Skeletal muscle cell (primary cell): Measurements from ENCODE around the gene PWWP2B.
"Not testable (repeated sequence)": the region's sequence is repeated elsewhere in the genome, so short reads cannot be mapped to it uniquely, and the experiment has no call there.

Experiments used
- DNase-seq: peaks from one replicate; pipeline ENCODE4 v3.0.0-alpha.2; 2010; ENCODE audit warnings: low read depth
- H3K4me3 ChIP-seq: 2 replicates; pipeline ENCODE4 v1.5.1; 2011; ENCODE audit warnings: low read depth, mild to moderate bottlenecking, control low read depth, low read length, moderate library complexity

PWWP2B gene

DNA sequence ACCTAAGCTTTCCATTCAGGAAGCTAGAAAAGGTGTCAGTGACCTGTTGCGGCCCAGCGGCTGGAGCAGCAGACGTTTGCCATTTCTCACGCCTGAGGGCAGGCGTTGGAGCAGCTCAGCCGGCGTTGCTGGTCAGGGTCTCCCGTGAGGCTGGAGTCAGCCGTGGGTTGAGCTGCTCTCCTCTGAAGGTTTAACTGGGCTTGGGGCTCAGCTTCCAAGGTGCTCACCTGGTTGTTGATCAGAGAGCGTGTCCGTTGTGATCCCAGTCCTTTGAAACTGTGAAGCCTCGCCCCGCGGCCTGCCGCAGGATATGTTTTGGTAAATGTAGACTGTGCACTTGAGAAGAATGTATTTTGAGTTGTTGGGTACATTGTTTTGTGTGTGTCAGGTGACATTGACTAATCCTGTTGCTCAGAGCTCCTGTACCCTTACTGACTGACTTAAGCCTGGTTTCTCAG lies 20.6 kb upstream of the PWWP2B start:
- no peak for DNase-seq
- H3K4me3 ChIP-seq: no peak overlapping the region

DNA sequence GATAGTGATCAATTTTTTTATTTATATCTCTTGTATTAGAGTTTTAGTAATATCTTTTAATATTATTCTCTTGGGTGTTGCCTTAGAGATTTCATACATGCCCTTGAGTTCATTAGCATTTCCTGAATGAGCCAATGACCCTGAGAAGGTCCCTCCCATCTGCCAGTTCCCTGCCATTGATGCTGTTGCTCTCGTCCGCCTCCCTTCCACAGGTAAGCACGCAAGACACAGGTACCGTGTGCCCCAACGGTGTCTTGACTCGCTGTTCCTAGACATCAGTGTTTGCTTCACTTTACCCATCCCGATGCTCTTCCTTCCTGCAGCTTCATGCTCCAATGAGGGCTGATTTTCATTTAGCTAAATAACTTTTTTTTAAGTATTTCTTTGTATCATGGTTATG lies 19.7 kb upstream of the PWWP2B start:
- no peak overlapping the region for H3K4me3 ChIP-seq
- DNase-seq: no peak

DNA sequence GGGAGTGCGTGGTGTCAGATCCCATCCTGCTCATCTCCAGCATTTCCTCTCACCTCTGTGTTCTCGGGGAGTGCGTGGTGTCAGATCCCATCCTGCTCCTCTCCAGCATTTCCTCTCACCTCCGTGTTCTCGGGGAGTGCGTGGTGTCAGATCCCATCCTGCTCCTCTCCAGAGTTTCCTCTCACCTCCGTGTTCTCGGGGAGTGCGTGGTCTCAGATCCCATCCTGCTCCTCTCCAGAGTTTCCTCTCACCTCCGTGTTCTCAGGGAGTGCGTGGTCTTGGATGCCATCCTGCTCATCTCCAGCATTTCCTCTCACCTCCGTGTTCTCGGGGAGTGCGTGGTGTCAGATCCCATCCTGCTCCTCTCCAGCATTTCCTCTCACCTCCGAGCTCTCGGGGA lies 18.0 kb upstream of the PWWP2B start:
- not testable (repeated sequence) for DNase-seq, H3K4me3 ChIP-seq

DNA sequence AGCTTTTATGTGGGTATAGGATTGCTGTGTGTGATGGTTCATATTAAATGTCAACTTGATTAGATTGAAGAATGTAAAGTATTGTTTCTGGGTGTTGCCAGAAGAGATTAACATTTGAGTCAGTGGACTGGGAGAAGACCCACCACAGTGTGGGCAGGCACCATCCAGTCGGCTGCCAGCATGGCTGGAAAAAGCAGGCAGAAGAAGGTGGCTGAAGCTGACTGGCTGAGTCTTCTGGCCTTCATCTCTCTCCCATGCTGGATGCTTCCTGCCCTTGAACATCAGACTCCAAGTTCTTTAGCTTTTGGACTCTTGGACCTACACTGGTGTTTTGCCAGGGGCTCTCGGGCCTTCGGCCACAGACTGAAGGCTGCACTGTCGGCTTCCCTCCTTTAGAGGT lies 16.0 kb upstream of the PWWP2B start:
- not testable (repeated sequence) for DNase-seq, H3K4me3 ChIP-seq

DNA sequence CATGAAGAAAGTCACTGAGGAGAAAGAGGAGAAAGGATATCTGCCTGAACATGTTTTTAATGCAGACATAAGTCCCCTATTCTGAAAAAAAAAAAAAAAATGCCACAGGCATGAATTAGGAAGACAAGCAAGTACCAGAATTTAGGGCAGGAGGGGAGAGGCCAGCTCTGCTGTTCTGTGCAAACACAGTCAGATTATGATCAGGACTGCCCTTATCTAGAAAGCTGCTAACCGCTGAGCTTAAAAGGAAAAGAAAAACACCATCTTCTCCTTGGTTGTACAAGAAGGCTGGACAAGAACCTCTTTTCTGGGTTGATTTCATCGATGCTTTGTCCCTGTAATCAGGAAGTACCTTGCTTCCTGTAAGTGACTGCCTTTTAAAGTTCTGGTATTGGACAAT lies 15.3 kb upstream of the PWWP2B start:
- no peak overlapping the region for H3K4me3 ChIP-seq
- no peak for DNase-seq

DNA sequence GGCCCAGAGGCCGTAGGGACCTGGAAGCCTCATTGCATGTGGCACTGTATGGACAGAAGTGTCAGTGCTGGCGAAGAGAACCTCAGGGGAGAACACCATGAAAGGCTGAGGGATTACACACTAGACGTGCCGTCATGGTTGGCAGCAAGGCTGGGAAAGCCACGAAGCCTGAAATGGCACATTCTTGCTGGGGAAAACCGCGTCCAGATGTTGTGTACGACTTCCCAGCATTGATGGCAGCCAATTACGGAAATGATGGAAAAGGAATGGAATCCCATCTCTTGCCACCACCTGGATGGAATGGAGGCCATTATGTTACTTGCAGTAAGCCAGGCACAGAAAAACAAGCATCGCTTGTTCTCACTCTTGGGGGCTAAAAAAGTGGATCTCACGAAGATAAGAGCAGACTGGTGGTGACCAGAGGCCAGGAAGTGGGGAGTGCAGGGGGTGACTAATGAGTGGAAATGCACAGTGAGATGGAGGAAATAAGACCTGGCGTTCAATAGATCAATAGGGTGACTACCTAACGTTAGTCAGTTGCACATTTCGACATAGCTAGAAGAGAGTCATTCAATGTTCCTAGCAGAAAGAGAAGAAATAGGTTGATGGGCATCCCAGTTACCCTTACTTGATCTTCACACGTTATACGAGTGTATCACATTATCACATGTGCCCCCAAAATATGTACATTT lies 14.6 kb upstream of the PWWP2B start:
- H3K4me3 ChIP-seq: no peak overlapping the region
- DNase-seq: no peak

DNA sequence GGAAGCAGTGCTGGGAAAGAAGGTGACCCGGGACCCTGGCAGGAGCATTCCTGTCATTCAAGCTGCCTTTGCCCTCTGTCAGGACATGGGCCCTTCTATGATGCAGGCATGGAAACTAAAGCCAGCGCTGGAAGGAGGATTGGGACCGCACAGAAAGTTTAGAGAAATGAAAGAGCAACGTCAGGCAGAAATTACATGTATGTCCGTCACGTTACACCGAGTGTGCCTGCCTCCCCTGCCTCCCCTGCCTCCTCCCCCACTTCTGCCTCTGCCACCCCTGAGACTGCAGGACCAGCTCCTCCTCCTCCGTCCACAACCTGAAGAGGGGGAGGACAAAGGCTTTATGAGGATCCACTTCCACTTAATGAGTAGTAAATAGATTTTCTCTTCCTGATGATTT lies 13.9 kb upstream of the PWWP2B start:
- DNase-seq: no peak
- H3K4me3 ChIP-seq: no peak overlapping the region

DNA sequence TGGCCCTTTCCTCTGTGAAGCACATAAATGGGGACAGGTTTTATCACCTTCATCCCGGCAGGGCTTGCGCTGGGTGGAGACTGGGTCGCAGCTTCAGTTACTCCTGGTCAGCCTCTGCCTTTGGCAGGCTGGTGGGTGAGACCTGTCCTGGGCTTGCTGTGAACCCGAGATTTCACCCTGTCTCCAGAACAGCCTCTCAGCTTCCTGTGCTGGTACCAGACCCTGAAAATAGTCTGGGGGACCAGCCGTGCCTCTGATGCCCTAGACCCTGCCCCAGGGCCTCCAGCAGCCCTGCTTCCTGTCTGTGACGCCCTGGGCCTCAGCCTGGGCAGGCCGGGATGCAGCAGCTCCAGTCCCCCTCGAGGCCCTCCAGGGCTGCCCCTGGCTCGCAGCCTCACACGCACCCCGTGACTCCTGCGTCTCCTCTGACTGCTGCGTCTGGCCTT lies 13.2 kb upstream of the PWWP2B start:
- H3K4me3 ChIP-seq: no peak overlapping the region
- DNase-seq: no peak

DNA sequence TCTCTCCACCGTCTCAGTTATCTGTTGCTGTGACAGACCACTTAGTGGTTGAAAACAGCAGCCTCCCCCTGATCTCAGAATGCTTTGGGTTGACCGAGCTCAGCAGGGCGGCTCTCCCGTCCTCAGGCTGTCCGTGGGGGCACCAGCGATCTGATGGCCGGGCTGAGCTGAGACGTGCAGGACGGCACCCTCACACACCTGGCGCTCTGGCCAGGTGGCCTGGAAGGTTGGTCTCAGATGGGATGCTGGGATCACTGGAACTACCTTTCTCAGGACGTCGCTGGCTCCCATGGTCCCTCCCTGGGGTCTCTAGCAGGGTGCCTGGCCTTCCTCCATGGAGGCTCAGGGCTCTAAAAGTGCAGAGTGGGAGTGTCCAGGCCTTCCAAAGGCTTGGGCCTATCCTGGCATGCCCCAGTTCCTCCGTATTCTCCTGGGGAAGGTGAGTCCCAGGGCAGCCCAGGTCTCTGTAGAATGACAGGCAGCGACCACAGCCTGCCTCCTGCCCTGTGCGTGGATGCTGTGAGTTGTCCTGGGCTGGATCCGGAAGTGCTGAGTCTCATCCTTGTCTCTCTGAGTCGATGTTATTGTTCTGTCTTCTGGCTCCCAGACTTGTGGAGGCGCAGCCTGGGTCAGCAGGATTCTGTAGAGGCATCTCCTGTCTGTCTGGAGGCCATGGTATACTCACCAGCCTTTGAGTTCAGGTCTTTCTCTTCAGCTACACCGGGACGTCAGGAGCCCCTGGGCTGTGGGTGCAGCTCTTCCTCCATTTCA lies 12.2 kb upstream of the PWWP2B start:
- no peak overlapping the region for H3K4me3 ChIP-seq
- no peak for DNase-seq

DNA sequence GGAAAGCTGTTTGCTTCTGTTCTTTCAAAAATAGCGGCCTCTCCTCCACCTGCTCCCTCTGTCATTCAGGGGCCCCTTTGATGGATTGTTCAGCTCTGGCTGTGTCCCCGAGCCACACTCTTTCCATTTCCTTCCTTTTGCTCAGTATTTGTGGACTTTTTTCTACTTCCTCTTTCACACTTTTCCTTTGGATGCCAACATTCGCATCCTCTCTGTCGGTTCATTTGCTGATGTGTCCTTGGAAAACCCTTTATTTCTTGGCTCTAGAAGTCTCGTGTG lies 11.7 kb upstream of the PWWP2B start:
- DNase-seq: no peak
- no peak overlapping the region for H3K4me3 ChIP-seq

DNA sequence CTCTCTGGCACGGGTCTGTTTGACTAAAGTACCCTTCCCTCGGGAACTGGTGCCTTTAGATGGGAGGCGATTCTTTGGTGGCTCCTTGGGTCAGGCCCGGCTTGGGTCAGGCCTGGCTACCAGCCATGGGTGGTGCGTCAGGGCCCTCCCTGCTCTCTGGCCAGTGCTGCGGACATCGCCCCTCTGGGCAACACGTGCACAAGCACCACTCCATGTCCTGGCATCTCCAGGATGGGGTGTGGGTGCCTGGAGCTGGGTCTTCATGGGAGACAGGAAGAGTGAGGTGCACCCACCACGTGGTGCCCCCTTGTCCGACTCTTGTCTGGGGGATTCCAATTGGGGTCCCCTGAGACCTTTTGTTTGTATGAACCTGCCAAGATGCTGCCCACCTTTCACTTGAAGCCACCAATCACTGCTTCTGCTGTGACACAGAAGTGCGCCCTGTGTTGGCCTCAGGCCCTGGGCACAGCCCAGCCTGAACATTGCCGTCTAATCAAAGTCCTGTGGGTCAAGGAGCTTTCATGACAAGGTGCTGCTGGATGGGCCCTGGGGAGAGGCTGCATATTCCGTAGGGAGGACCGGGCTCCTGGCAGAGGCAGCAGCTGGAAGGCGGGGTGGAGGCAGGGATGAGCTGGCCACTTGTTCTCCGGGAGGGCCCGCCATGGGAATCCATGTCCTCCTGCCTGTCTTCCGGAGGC lies 11.1 kb upstream of the PWWP2B start:
- H3K4me3 ChIP-seq: no peak overlapping the region
- DNase-seq: no peak

DNA sequence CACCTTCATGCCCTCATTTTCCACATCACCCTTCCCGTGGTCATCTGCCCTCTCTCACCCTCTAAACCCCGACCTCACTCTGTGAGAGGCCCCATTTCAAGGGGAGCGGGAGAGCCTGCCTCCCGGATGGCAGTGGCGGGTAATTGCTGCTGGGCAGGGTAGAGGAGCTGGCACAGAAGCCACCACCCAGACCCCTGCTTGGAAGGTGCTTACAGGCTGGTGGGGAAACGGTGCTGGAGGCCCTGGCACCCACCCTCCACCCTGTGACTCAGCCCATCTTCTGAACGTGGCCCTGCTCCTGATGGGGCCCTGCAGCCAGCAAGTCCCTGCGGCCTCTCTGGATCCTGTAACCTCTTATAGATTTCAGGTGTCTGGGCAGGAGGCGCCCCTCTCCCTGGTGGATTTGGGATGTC lies 10.6 kb upstream of the PWWP2B start:
- no peak for DNase-seq
- no peak overlapping the region for H3K4me3 ChIP-seq

DNA sequence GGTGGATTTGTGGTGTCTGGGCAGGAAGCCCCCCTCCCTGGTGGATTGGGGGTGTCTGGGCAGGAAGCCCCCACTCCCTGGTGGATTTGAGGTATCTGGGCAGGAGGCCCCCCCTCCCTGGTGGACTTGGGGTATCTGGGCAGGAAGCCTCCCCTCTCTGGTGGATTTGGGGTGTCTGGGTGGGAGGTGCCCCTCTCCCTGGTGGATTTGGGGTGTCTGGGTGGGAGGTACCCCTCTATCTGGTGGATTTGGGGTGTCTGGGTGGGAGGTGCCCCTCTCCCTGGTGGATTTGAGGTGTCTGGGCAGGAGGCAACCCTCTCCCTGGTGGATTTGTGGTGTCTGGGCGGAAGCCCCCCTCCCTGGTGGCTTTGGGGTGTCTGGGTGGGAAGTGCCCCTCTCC lies 10.1 kb upstream of the PWWP2B start:
- not testable (repeated sequence) for H3K4me3 ChIP-seq, DNase-seq

DNA sequence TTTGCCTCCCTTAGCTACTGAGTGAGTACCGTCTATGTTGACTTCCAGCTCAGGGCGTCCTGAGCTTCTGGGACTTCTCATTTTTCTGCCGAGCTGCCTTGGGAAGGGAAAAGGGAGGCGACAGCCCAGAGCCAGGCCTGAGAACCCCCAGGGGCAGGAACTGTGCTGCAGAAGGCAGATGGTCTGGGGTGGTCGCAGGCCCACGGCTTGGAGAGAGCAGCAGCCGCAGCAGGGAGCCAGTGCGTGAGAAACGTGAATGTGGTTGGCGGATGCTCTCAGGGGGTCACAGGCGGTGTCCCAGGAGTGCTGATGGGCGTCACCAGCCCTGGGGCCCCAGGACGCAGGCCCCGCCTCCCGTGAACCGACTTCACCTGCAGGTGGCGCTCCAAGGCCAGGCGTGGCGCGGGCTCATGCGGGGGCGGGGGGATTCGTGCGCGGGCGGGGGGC lies 9.2 kb upstream of the PWWP2B start:
- H3K4me3 ChIP-seq: no peak overlapping the region
- no peak for DNase-seq

DNA sequence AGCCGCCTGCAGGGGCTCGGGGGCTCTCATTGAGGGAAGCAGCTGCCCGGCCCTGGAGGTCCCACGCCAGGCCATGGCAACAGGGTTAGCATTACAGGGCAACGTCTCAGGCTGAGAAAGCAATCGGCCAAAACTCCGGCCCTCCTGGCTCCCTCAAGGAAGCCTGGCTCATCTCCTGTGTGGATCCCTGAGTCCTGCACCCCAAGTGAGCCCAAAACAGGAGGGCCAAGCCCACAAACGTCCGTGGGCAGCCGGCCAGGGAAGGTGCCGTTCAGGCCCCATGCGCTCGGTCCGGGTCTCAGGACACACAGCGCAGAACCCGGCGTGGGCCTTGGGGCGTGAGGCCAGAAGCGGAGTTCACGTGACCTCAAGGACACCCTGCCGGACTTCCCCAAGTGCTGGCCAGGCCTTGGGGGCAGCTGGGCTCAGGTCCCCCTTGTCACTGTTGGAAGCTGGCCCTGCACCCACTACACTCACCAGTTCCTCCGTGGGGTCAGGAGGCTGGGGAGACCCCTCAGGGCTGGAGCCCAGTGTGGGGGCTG lies 8.0 kb upstream of the PWWP2B start:
- DNase-seq: no peak
- no peak overlapping the region for H3K4me3 ChIP-seq

DNA sequence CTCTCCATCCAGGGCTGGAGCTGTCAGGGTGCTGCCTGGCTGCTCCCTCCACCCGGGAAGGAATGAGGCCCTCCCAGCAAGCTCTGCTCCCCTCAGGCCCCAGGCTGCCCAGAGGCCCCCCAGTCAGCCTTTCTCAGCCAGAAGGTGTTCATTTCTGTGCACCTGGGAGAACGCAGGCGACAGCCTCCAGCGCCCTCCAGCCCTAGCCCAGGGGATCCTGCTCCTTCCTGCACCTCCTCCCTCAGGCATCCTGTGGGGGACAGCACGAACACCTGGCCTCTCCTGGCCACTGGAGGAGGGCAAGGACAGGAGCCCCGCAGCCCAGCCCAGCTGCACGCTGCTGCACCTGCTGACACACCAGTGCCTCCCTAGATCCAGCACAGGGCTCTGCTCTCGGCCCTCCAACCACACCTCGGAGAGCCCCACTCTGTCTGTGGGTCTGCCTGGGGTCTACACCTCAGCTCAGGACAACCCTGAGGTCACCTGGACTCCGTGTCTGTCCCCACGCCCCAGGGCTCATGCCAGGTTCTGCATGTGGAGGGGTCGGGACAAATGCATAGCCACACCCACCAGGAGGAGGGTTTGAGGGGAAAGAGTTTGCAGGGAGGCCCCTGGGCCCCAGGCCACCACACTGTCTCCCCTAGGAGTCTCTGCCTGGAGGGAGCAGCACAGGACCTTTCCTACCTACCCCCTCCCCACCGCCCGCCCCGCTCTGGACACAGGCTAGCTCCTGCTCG lies 7.4 kb upstream of the PWWP2B start:
- no peak overlapping the region for H3K4me3 ChIP-seq
- DNase-seq: no peak

DNA sequence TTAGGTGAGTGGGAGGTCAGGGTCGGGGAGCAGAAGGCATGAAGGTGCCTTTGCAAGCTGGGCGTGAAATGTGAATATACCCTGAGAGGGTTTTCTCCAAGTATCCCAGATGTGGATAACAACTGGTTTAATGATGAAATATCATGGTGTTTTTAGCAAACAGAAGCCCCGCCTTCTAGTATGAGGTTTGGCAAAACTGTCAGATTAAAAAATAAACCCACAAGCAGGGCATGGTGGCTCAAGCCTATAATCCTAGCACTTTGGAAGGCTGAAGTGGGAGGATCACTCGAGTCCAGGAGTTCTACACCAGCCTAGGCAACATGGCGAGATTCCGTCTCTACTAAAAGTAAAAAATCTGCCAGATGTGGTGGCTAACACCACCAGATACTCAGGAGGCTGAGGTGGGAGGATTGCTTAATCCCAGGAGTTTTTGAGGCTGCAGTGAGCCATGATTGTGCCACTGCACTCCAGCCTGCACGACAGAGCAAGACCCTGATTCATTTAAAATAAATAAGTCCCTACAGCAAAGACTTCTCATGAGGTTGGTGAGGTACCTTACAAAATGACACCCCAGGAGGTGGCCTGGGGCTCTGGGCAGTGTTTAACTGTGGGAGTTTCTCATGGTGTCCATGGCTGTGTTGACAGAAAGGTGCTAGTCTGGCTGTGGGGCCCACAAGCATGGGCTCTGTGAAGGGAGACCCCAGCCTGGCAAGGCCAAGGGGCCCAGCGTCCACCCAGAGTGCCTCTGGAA lies 6.7 kb upstream of the PWWP2B start:
- no peak overlapping the region for H3K4me3 ChIP-seq
- no peak for DNase-seq

DNA sequence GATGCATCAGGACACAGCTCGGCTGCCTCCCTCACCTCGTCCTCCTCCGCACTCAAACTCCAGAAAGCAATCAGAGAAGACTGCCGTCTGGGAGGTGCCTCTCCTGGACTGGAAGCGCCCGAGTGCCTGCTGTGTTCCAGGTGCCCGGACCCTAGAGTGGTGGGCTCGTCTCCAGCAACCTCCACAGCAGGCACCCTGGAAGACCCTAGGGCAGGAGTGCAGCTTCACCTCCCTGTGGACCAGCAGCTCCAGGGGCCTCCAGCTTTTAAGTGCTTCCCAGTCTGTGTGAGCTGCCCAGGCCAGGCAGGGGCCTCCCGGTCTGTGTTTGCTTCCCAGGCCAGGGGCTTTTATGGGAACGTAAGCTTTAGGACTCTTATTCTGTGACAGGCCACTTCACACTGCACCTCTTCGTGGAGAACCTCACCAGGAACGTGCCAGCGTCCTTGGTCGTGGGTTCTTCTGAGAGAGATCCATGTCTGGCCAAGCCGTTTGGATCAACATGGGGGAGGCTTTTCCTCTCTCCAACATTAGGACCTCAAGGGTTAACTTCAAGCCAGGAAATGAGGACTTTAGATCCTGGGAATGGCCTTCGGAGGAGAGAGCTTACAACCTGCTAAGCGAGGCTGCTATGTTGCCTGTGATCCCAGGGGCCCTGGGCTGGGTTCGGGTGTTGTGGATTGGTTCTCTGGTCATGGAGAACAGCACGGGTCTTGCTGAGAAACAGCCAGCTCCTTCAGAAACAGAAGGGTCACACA lies 5.9 kb upstream of the PWWP2B start:
- DNase-seq: no peak

More for the DNA sequence above, 5.9 kb upstream of the PWWP2B start:
- no peak overlapping the region for H3K4me3 ChIP-seq
